ENCODE data around the gene PPFIBP2.
"Not testable (repeated sequence)": the region's sequence is repeated elsewhere in the genome, so short reads cannot be mapped to it uniquely, and the experiment has no call there.

PPFIBP2 gene

DNA sequence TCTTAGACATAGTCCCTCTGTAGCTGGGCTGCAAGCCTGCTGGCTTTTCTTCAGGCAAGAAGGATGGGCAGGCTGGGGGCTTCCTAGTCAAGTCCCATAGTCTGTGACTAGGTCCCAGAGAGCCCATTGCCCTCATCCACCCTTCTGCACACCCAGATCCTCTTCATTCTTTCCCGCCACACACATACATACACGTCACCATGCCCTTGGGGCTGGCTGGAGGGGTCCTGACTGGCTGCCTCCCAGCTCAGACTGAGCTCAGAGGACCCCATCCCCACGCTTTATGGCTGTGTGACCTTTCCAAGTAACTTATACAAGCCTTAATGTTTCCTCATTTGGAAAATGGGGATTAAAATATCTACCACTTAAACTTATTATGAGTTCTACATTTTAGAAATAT is 13.5 kb upstream of the PPFIBP2 start:
- no peak for DNase-seq

DNA sequence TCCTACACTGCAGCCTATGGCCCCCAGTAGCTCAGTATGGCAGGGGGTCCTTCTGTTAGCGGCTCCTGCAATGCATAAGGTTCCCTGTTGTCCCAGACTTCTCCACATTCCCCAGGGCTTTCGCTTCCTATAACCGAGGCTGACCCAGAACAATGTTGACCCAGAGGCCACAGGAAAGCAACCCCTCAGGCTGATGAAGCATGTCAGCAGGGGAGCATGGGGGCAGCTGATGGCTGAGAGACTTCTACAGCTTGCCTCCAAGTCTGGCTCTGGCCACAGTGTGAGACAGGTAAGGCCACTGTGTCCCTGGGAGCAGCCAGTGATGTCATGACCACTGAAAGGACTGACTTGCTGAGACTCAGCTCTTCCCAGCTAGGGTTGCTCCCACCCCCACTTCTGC is 12.5 kb upstream of the PPFIBP2 start:
- no peak for DNase-seq

DNA sequence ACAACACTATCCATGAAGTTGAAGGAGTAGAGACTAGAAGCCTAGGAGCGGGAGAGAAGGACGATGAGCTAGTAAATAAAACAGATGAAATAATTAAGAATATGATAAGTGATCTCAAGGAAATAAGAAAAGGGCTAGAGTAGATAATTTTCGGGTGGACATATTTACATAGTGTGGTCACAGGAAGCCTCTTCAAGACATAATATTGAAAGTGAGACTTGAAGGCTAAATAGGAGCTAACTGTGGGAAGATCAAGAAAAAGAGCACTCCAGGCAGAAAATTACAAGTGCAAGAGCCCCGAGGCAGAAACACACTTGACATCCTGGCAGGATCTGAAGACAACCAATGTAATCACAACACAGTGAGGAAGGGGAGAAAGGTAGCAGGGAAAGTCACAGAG is 11.9 kb upstream of the PPFIBP2 start:
- no peak for DNase-seq

DNA sequence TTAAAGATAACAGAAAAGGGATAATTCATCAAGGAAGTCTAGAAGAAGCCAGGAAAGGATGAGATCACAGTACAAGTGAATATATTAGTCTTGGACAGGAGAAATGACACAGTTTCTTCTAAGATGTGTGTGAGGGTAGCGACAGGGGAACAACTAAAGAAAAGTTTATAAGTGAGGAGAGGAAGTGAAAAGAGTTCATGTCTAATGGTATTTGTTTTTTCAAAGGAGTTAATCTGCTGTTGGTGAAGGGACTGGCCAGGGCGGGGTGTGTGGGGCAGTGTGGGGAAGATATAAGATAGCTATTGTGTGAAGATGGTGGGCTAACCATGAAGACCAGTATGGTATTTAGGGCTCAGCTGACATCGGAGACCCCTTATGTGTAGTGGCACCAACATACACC is 7.6 kb upstream of the PPFIBP2 start:
- DNase-seq: no peak

DNA sequence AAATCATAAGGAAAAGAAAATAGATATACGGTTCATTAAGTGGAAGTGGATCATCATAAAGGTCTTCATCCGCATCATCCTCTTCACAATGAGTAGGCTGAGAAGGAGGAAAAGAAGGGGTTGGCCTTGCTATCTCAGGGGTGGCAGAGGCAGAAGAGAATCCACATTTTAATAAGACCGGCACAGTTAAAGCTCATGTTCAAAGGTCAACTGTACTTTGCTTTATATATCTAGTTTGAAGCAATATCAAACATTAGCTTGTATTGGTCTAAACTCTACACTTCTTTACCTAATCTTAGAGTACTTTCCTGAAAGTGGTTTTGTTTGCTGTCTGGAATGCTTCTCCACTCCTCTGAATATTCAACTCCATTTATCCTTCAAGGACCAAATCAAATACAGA is 5.7 kb upstream of the PPFIBP2 start:
- DNase-seq: no peak

DNA sequence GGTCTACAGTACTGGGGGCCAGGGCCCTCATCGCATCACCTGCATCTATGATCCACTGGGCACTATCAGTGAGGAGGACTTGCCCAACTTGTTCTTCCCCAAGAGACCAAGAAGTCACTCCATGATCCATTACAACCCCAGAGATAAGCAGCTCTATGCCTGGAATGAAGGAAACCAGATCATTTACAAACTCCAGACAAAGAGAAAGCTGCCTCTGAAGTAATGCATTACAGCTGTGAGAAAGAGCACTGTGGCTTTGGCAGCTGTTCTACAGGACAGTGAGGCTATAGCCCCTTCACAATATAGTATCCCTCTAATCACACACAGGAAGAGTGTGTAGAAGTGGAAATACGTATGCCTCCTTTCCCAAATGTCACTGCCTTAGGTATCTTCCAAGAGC is 3.8 kb upstream of the PPFIBP2 start:
- DNase-seq: no peak

DNA sequence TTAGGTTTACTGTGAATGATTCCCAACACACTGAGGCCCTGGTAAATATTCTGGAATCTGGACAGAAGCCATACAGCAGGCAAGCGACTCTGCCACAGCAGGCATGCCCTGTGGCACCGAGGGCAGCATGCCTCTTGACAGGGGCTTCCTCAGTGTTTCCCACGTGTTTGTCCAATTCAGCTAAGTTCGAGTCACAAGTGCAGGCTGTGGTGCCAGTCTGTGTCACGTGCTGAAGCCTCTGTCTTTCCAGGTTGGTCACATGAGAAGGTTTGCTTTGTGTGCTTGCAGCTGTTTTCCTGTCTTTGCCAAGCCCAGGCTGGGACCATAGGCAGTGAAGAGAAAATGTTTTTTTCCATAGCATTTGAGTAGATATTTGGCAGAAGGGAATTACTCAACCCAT is 2.4 kb upstream of the PPFIBP2 start:
- no peak for DNase-seq

DNA sequence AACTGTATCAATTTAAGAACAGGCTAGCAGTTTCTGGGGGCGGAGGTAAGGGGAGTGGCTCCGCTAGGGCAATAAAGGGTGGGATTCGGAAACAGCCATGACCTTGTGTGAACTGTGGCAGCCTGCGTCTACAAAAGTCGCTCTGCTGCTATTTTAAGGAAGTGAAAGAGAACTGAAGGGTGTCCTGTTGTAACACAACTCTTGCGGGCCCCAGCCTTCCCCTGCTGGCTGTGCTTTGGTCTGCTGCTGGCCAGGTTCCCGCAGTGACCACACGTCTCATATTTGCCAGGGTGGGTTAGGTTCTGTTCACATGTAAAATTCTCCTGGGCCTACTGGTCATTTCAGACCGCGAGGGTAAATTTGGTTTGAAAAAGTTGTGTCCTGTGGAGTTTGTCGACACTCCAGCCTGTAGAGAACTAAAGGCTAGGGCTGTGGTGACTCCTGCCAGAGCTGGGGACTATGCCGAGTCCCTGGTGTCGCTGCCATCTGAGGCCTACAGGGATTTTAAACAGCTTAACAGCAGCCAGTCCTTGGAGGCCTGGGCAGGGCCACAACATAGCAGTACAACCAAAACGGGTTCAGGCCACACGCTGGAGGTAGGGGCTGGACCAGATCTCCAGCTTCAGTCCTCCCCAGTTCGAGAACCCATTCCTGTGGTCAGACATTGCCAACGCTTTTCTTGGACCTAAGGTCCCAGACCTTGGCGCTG is 1.1 kb upstream of the PPFIBP2 start:
- DNase-seq: no peak

DNA sequence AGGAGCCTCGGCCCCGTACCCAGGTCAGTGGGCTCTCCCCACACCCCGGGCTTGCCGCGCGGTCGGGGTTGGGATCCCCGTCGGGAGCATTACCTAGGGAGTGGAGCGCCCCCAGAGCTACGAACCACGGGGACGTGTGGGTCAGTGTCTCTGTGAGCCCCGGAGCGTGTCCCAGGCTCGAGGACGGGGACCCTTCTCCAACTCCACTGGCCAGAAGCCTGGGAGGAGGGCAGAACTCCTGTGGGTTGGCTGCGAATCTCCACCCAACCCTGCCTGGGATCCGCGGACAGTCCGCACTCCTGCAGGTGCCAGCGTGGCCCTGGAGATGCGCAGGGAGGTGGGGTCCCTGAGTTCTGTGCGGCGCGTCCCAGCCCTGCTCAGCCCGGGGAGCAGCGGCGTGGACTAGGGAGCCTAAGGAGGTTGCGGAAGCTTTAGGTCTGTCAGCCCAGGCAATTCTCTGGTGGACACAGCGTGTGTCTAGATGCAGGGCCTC is 346 bp downstream of the PPFIBP2 start:
- no peak for DNase-seq

DNA sequence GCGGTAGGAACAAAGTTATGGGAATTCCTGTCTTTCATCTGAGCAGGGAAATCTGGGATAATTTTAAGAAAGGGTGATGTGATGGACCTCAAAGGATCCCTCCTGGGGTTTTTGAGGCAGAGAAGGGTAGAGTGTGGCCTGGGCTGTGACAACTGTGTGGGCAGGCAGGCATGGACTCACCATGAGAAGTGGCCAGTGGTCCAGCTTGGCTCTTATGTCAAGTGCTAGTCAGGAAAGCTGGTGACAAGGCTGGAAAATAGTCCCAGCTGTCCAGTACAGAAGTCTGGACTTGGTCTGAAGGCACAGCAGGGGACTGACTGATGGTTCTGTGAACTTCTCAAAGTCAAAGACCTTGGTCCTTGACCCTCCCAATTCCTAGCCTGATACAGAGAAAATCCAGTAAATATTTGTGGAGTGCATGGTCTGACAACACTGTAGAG is 1.7 kb downstream of the PPFIBP2 start:
- no peak for DNase-seq

DNA sequence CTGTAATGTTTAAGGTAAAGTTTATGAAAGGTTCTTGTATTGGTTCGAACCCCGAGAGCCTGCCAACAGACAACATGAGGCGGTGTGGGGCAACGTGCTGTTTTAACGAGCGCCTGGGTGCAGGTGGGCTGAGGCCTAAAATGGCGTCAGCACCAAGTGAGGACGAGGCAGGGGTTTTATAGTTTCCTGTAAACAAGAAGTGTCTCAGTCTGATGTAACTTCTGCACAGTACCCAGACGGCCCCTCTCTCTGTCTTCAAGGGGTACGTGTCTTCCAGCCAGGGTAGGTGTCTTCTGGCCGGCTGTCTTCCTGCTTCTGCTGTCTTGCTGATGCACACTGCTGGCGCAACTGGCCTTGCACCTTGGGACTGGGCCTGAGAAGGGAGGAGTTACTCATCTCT is 2.7 kb downstream of the PPFIBP2 start:
- DNase-seq: no peak

DNA sequence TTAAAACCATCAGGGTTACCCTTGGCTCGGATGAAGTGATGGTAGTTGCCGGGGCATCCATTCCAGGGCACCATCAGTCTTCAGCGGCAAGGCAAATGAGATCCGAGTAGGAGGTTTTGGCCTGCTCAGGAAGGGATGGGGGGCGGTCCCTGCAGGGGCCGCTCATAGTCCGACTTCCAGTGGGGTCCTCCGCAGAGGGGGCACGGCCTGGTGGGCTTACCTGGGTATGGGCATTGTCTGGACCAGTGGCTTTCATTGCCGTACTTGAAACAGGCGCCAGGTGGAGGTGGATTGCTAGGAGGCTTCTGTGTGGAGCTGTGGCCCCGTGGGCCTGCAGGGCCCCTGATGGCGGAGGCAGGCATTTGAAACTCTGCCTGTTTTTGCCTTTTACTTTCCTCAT is 3.9 kb downstream of the PPFIBP2 start:
- not testable (repeated sequence) for DNase-seq

DNA sequence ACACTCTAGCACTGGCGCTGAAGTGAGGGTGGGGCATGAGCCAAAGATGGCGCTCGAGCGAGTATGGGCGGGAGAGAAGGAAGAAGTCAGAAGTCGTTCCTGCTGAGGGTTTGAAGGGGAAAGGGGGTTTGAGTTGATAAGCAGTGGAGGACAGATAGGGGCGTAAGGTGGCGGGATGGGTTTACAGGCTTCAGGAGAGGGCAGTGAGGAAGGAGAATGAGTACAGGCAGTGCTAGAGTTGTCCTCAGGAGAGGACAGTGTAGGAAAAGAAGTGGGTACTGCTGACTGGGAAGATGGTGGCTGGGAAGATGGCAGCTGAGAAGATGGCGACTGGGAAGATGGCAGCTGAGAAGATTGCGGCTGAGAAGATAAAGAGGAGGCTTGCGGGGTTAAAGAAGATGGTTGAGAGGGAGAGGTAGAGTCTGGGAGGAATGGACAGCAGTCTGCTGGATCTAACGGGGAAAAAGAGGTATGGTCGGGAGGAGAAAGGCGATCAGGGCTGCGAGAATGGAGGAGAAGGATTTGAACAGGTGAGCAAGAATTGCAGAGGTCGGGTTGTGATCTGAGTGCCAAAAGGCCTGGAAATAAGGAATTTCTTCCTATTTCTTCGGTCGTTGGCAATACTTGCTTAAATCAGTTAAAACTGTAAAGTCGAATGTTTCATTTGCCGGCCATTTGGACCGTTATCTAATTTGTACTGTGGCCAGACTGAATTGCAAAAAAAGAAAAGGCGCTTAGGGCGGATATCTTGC is 5.2 kb downstream of the PPFIBP2 start:
- DNase-seq: no peak

DNA sequence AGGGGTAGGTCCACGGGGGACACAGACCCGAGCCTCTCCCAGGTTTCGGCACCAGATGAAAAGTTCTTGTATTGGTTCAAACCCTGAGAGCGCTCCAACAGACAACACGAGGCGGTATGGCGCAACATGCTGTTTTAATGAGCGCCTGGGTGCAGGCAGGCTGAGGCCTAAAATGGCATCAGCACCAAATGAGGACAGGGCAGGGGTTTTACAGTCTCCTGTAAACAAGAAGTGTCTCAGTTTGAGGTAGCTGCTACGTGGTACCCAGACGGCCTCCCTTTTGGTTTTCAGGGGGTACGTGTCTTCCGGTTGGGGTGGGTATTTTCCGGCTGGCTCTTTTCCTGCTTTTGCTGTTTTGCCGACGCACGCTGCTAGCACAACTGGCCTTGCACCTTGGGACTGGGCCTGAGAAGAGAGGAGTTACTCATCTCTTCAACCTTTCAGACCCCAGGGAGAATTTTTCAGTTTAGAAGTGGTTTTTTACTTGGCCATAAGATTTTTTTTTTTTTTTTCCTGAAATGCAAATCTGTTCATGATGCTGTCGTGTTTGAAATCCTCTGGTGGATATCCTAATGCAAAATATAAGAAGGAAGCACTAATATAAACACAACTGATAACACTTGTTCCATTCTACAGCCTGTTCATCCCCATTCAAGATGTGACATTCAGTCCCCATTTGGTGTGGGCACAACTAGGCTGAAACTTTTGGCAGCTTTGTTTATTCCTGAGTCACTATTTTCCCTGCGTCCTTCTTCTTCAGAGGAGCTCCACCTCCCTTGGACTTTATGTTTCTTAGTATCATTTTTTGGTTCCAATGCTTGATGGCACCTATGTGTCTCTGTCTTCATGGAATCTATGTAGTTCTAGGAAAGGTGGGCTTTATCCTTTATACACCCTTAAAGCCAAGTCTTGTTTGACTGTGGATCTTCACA is 6.5 kb downstream of the PPFIBP2 start:
- no peak for DNase-seq

DNA sequence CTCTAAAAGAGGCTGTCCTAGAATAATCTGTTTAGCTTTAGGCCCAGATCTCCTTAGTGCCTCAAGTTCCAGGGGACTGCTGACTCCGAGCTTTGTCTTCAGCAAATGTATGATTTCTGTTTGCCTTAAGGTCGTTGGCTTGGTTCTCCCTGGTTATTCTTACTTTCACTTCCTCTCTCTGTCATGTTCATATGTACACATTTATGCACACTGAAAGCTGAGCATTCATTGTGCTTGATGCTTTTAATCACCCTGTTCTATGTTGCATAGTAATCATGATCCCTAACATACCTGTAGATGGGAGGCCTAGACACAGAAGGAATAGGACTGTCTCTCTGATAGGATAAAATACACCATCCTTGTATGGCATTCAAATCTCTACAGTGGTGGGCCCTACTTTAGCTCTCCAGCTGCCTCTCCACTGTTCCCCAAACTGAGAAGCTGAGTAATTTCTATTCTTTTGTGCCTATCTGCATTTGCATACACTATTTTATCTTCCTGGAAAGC is 7.2 kb downstream of the PPFIBP2 start:
- DNase-seq: no peak

DNA sequence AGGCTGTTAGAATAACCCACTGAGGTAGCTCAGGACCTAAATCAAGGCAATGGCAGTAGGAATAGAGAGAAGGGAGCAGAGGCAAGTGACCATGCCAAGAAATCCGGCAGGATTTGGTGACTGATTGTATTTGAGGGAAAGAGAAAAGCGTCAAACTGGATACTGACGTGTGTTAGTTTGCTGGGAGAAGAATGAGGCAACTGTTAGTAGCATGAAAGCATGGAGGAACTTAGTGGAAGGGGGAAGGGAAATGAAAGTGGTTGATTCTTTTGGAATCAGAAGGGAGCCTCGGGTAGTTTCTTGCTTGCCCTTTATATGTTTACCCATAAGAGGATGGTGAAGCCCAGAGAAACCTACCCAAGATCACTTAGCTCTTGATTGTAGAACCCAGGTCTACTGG is 8.3 kb downstream of the PPFIBP2 start:
- DNase-seq: no peak

DNA sequence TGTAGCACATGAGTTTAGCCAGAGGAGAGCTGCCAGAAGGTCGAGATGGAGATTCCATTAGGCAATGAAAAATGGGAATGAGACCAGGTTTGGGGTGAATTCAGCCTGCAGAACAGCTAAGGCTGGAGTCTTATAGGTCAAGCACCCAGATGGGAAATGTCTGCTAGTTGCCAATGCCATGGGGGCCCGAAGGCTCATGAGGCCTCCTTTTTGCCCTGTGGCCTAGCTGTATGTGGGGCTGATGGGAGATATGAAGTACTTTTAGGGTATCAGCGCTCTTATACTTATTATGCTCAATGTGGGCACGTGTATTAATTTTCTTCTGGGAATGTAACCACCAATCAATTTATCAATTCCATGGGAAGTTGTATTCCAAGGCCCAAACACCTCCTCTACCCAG is 8.7 kb downstream of the PPFIBP2 start:
- no peak for DNase-seq

DNA sequence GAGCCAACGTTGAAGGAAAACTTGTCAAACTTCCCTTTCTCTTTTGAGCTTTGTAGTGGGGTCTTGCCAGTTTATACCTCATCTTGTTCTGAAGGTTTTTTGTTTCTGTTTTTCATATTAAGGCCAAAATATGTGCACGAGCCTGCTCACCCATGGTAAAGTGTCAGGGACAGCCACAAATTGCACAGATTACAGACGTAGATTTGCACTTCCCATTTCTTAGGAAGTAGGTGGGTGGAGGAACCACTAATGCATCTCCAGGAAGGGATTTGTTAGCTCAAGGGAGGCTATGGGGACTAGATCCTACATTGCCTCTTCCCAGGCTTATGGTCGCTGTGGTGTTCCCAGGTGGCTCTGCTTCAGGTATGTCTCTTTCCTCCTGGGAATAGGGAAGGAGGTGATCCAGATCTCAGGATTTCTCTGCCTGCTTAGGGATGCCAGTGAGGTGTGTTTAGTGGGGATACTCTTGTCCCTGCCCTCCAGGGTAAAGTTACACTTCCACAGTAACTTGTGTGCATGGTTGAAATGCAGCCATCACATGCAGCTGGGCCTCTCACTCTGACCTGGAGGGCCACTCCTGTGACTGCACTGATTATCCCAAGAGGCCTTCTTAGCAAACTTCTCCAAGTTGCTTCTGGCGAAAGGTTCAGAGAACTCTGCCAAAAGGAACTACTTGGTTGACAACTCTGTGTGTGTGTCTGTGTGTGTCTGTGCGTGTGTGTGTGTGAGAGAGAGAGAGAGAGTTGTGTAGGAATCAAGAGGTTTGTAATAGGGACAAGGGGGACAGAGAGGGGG is 9.8 kb downstream of the PPFIBP2 start:
- no peak for DNase-seq

DNA sequence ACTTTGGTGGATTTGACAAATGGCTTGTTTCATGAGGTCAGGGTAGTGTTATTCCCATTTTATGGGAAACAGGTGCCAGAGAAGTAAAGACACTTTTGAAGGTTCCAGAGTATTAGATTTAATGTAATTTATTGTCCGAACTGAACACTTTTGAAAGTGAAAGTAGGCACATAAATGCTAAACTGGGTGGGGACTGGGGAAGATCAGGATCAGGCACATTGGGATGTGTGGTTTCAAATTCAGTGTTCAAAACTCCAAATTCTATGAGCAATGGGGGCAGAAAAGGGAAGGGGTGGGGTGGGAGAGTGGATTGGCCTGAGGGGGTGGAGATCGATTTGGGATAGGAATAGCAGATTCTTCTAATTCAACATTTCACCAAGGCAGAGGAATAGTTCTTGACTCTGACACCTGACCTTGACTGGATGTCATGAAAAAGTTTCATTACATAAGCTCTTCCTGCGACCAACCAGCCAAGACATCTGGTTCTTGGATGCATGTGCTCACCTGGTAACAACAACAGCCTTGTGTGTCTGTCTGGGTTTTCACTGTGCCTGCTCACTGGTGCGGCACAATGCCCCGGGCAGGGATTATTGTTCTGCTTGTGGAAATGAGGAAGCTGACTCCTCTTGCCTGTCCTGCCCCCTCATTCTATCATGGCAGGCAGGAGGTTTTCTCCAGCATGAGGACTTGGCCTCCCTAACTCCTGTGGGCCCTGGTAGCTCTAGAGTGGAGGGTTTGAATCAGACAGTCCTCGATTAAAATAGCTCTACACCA is 10.8 kb downstream of the PPFIBP2 start:
- no peak for DNase-seq

DNA sequence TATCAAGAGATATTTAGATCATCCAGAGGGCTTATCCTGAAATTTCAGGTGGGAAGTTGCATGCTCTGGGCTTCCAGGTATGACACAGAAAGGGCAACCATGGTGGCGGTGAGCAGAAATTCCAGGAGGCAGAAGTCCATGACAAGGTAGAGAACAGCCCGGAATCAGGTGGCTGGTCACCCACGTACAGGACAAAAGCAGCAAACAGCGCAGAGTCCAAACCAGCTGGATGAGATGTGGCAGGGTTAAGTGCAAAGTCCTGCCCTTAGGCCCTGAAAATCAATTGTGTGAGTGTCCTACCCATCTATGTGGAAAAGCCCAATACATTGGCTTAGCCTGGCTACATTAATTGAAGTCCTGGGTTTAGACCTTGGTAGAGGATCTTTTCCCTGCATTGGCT is 11.6 kb downstream of the PPFIBP2 start:
- DNase-seq: no peak

DNA sequence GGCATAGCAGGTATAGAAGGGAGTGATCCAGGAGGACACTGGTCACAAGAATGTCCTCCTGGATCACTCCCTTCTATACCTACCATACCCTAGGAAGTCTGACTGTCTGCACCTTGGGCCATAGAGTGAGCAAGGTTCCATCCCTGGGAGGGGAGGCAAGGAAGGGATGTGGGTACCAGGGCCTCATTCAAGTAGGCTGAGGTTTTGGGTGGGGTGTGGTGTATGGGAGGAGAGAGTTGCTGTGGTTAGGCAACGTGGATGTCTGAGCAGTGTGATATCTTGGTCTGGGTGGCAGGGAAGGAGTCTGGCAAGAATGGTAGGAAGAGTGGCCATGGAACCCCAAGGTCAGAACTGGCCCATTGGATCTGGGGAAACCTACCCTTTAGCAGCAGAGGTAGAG is 13.2 kb downstream of the PPFIBP2 start:
- no peak for DNase-seq

Measured in cortex of kidney (tissue), 1 donor.